OCI-LY3 (cell line): ENCODE measurements around the gene PUM1.

ENCODE experiments used
- H2AFZ ChIP-seq: fragments of 200-600, 300-600 bp; shearing (Covaris generic); 2 replicates; pipeline ENCODE4 v1.6.0; 2014; ENCODE audit warnings: antibody characterized with exemption, low read depth, low read length
- H3K27ac ChIP-seq: fragments of 200-600, 300-600 bp; sonication (generic); 2 replicates; pipeline ENCODE4 v1.5.1; 2014; ENCODE audit warnings: mild to moderate bottlenecking, low read length, moderate library complexity, mixed read lengths
- H3K27me3 ChIP-seq: fragments of 200-600, 300-600 bp; sonication (generic); 2 replicates; pipeline ENCODE4 v1.6.1; 2014; ENCODE audit warnings: low read depth, low read length, mixed read lengths
- H3K36me3 ChIP-seq: fragments of 200-600, 300-600 bp; sonication (generic); replicated peaks from 2 replicates; pipeline ENCODE3; 2014; ENCODE audit warnings: low read depth, low read length, mixed read lengths
- H3K4me1 ChIP-seq: fragments of 300-600, 200-600 bp; sonication (generic); 2 replicates; pipeline ENCODE4 v1.6.1; 2014; ENCODE audit warnings: low read length, mixed read lengths
- H3K4me2 ChIP-seq: fragments of 200-600, 300-600 bp; sonication (generic); 2 replicates; pipeline ENCODE4 v1.6.1; 2014; ENCODE audit warnings: low read length, mixed read lengths
- H3K4me3 ChIP-seq: fragments of 300-600, 200-600 bp; sonication (generic); 2 replicates; pipeline ENCODE4 v1.5.1; 2014; ENCODE audit warnings: antibody characterized with exemption, mild to moderate bottlenecking, low read length, moderate library complexity
- H3K79me2 ChIP-seq: fragments of 300-600, 200-600 bp; shearing (Covaris generic); 2 replicates; pipeline ENCODE4 v1.6.1; 2014; ENCODE audit warnings: mild to moderate bottlenecking, low read length, mixed read lengths
- H3K9ac ChIP-seq: fragments of 300-600, 200-600 bp; shearing (Covaris generic); 2 replicates; pipeline ENCODE4 v1.6.0; 2014; ENCODE audit warnings: mild to moderate bottlenecking, low read length, moderate library complexity
- H3K9me3 ChIP-seq: fragments of 200-600, 300-600 bp; shearing (Covaris generic); 2 replicates; pipeline ENCODE4 v1.6.1; 2014; ENCODE audit warnings: low read length, mixed read lengths; ENCODE audit not compliant: insufficient read depth
- H4K20me1 ChIP-seq: fragments of 200-600, 300-600 bp; sonication (generic); 2 replicates; pipeline ENCODE4 v1.6.1; 2016; ENCODE audit warnings: low read length, mixed read lengths; ENCODE audit not compliant: insufficient read depth
- EZH2phosphoT487 ChIP-seq: fragments of 200-600 bp; shearing (Covaris generic); IDR thresholded peaks from 2 replicates; pipeline ENCODE4 v1.6.1; 2018; ENCODE audit warnings: antibody characterized with exemption, mixed run types, low read depth
- TF ChIP-seq, protein P1 (sequence below): fragments of 200-600, 300-600 bp; sonication (generic); IDR thresholded peaks from 2 replicates; pipeline ENCODE4 v1.5.1; 2014; ENCODE audit warnings: antibody characterized with exemption, low read length, low read depth

PUM1 gene

DNA sequence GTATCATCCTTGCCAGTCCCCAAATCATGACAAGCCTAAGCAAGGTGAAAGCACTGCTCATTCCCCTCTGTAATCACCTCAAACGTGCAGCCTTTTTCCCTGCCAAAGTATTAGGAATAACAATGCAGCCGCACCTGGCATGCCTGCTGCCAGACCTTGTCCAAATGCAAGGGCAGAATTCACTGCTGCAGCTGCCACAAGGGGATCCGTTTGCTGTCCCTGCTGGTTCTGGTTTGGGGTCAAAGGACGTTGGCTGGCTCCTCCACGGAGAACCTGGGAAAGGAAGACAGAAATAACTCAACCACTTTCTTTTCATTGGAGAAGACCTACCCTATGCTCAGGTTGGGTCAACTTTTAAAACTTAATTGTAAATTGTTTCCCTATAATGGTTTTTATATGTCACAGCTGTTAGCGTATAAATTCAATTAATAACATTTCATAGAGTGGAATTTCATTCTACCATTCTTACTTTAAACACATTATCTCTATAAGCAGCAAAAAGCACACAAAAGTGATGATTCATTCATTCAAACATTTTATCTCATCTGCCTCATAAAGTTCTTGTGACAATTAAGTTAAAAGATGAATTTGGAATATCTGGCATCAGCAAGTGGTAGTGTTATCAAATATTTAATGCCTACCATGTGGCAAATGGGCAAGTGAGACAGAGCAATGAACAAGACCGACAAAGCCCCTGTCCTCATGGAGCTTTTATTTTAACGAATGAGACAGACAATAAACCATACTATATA, 97.1 kb downstream of the PUM1 start:
- peaks cover 52% of the 10 kb centered on the region for H3K36me3 ChIP-seq
- TF ChIP-seq, protein P1, sequence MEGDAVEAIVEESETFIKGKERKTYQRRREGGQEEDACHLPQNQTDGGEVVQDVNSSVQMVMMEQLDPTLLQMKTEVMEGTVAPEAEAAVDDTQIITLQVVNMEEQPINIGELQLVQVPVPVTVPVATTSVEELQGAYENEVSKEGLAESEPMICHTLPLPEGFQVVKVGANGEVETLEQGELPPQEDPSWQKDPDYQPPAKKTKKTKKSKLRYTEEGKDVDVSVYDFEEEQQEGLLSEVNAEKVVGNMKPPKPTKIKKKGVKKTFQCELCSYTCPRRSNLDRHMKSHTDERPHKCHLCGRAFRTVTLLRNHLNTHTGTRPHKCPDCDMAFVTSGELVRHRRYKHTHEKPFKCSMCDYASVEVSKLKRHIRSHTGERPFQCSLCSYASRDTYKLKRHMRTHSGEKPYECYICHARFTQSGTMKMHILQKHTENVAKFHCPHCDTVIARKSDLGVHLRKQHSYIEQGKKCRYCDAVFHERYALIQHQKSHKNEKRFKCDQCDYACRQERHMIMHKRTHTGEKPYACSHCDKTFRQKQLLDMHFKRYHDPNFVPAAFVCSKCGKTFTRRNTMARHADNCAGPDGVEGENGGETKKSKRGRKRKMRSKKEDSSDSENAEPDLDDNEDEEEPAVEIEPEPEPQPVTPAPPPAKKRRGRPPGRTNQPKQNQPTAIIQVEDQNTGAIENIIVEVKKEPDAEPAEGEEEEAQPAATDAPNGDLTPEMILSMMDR: no peak
- no peak for TF ChIP-seq EZH2phosphoT487
- no peak overlapping the region for H3K9ac ChIP-seq
- H3K27me3 ChIP-seq: no peaks in the 10 kb centered on the region
- H3K27ac ChIP-seq: no peak overlapping the region
- no peak overlapping the region for H2AFZ ChIP-seq
- peaks cover 15% of the 10 kb centered on the region for H4K20me1 ChIP-seq
- no peaks in the 10 kb centered on the region for H3K4me1 ChIP-seq
- peaks cover 37% of the 10 kb centered on the region for H3K79me2 ChIP-seq
- H3K9me3 ChIP-seq: no peaks in the 10 kb centered on the region
- no peak overlapping the region for H3K4me2 ChIP-seq
- H3K4me3 ChIP-seq: no peak overlapping the region

DNA sequence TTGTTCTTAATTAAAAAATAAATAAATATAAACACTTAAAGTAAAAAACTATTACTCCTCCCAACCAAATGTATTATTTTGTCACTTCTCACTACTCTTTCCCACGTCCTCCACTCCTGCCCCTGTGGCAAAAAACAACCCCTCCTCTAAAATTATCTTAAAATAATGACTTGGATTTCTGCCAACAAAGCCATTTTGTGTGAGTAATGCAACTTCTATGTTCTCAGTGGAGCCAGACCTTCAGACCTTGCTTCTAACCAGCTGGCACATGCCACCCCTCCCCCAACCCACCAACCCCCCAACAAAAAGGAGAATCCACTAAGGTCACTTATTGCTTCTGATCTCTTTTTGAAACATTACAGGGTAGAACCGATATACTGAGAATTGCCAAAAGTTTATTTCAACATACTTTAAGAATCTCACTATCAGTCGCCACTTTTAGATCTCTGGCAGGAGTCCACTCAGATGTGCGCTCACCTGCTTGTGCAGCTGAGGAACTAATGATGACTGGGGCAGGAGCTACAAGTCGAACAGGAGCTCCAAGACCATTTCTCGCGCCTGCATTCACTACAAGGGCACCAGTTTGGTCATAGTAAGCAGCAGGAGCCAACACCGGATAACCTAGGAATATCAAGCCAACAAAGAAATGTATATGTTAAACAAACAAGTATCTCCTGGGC, 98.7 kb downstream of the PUM1 start:
- Histone ChIP-seq H2AFZ (no peak overlapping the region), H3K79me2 (peaks cover 41% of the 10 kb centered on the region), H3K4me2 (no peak overlapping the region), H3K36me3 (peaks cover 58% of the 10 kb centered on the region), H3K4me3 (no peak overlapping the region), H3K9me3 (no peaks in the 10 kb centered on the region), H3K4me1 (peaks cover 7% of the 10 kb centered on the region), H3K27ac (no peak overlapping the region), H3K27me3 (no peaks in the 10 kb centered on the region), H4K20me1 (peaks cover 19% of the 10 kb centered on the region), H3K9ac (no peak overlapping the region)
- no peak for TF ChIP-seq EZH2phosphoT487
- TF ChIP-seq, protein P1: no peak

DNA sequence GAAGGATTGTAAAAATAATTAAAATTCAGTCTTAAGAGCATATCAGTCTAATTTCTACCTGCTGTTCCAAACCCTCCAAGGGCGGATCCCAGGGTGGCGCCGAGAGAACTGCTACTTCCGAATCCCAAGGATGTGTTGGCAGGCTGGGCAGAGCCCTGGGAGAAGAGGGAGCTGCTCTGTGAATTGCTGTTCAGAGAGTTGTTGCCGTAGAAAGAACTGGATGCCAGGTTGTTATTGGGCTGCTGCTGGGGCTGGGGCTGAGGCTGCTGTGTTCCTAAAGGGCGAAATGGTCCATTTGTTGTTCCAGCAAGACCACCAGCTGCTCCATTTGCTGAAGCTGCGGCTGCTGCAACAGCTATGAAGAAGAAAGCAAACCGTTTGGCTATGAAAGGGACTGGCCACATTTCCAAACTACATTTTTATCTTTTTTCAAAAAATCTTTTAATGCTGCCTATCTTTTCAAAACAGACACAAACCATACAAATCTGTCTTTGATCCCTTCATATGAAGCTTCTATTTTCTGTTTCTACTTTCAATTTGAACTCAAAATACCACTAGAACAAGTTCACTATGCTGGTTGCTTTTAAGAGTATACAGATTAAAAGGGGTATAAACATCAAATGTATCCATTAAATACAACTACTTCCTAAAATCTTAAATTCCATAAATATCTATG, 99.5 kb downstream of the PUM1 start:
- no peaks in the 10 kb centered on the region for H3K27me3 ChIP-seq
- H3K27ac ChIP-seq: no peak overlapping the region
- H3K4me3 ChIP-seq: no peak overlapping the region
- peaks cover 7% of the 10 kb centered on the region for H3K4me1 ChIP-seq
- H3K79me2 ChIP-seq: peaks cover 37% of the 10 kb centered on the region
- H3K9me3 ChIP-seq: no peaks in the 10 kb centered on the region
- TF ChIP-seq, protein P1: no peak
- no peak for TF ChIP-seq EZH2phosphoT487
- peaks cover 19% of the 10 kb centered on the region for H4K20me1 ChIP-seq
- H2AFZ ChIP-seq: no peak overlapping the region
- peaks cover 62% of the 10 kb centered on the region for H3K36me3 ChIP-seq
- H3K4me2 ChIP-seq: no peak overlapping the region
- no peak overlapping the region for H3K9ac ChIP-seq

DNA sequence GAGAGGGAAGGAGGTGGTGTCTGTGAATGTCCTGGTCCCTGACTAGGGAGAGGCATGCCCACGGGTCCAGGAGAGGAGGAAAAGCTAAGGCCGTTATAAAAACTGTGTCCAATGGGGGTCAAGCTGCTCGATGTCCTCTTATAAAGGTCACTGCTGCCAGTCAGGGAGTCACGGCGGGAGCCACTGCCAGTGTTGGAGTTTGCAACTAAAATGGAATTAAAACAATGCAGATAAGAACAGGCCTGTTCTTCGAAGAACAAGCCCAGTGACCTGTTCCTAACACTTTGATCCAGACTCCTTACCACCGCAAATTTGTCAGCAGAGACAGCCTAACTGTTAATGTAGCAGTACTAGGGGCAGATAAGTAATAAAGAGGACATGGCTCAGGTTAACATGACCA, 100.8 kb downstream of the PUM1 start:
- peaks cover 58% of the 10 kb centered on the region for H3K36me3 ChIP-seq
- no peak overlapping the region for H3K27ac ChIP-seq
- no peaks in the 10 kb centered on the region for H3K9me3 ChIP-seq
- H4K20me1 ChIP-seq: peaks cover 26% of the 10 kb centered on the region
- no peaks in the 10 kb centered on the region for H3K27me3 ChIP-seq
- no peak overlapping the region for H3K4me3 ChIP-seq
- no peak overlapping the region for H2AFZ ChIP-seq
- H3K4me1 ChIP-seq: peaks cover 7% of the 10 kb centered on the region
- peaks cover 34% of the 10 kb centered on the region for H3K79me2 ChIP-seq
- TF ChIP-seq, protein P1: no peak
- no peak for TF ChIP-seq EZH2phosphoT487
- no peak overlapping the region for H3K9ac ChIP-seq
- H3K4me2 ChIP-seq: no peak overlapping the region
